Caki2 (cell line): Measurements from ENCODE around the gene EIF4EBP3. TPM values are rescaled to one million over a fixed set of nuclear protein-coding genes. Genes with fewer than 3 reads are reported as not detected.
A peak's percentile ranks its signal among the peaks of the same experiment; 100 is the strongest.

Experiments
- DNase-seq: peaks from one replicate; pipeline ENCODE4 v3.0.0-alpha.2; 2015; ENCODE audit warnings: low read depth
- in situ Hi-C: cut with HindIII; loops from 2 replicates; pipeline ENCODE4 v1.10.0; 2016; ENCODE audit warnings: low sequenced_read_pairs, low pct_unique_long_range_greater_than_20kb, mixed read lengths
- total RNA-seq: library from RNA; depleted of rRNA; stranded (reverse); fragments of >200 nt; shearing (Covaris generic); gene quantifications from 2 replicates; pipeline ENCODE4 v1.2.3, GENCODE V29; 2014; ENCODE audit warnings: low replicate concordance

EIF4EBP3 gene
- total RNA-seq, 1 experiment from 2014 or later, result not detected

- no peak for DNase-seq
- in situ Hi-C loops, result no loop called here
Measured at GRCh38 chr5:140553657-140554056, 6.2 kb downstream of the EIF4EBP3 start.

GRCh38 chr5:140554454-140554853 lies 7.0 kb downstream of the EIF4EBP3 start:
- DNase-seq, result no peak
- in situ Hi-C loops, result no loop called here

GRCh38 chr5:140555747-140556312 lies 8.4 kb downstream of the EIF4EBP3 start:
- in situ Hi-C loops, result no loop called here
- DNase-seq, result no peak

- no peak for DNase-seq
- in situ Hi-C loops, result no loop called here
Measured at GRCh38 chr5:140556438-140556837, 9.0 kb downstream of the EIF4EBP3 start.

- in situ Hi-C loops, result no loop called here
- DNase-seq, result peak; percentile 84
Measured at GRCh38 chr5:140557136-140557805, 9.8 kb downstream of the EIF4EBP3 start, which contains the start of gene SRA1. Gene SRA1 (minus strand): TSS chr5:140557473. CDS start chr5:140557452, 21 bp downstream.

GRCh38 chr5:140557965-140558364 lies 10.5 kb downstream of the EIF4EBP3 start:
- in situ Hi-C loops, result no loop called here
- DNase-seq, result no peak

- in situ Hi-C loops, result no loop called here
- no peak for DNase-seq
Measured at GRCh38 chr5:140558542-140558941, 11.1 kb downstream of the EIF4EBP3 start.

GRCh38 chr5:140560227-140560626 lies 12.8 kb downstream of the EIF4EBP3 start:
- DNase-seq, result no peak
- in situ Hi-C loops, result no loop called here

- in situ Hi-C loops, result no loop called here
- DNase-seq, result no peak
Measured at GRCh38 chr5:140561753-140562523, 14.5 kb downstream of the EIF4EBP3 start.

GRCh38 chr5:140563596-140563995 lies 16.1 kb downstream of the EIF4EBP3 start:
- DNase-seq, result no peak
- in situ Hi-C loops, result no loop called here

GRCh38 chr5:140564196-140565023 lies 16.9 kb downstream of the EIF4EBP3 start, which contains the start of the genes APBB3 and SLC35A4:
Gene APBB3 (minus strand): TSS chr5:140564598. CDS start chr5:140564245, 353 bp downstream.
Gene SLC35A4 (plus strand): TSS chr5:140564828. CDS start chr5:140567170, 2,342 bp downstream.
- in situ Hi-C loops, result no loop called here
- peak; percentile 98 for DNase-seq

GRCh38 chr5:140565024-140565779 lies 17.7 kb downstream of the EIF4EBP3 start:
- in situ Hi-C loops, result no loop called here
- DNase-seq, result peak; percentile 18

- in situ Hi-C loops, result no loop called here
- DNase-seq, result no peak
Measured at GRCh38 chr5:140565780-140566095, 18.3 kb downstream of the EIF4EBP3 start.

GRCh38 chr5:140566665-140567064 lies 19.2 kb downstream of the EIF4EBP3 start:
- DNase-seq, result no peak
- in situ Hi-C loops, result no loop called here

- in situ Hi-C loops, result no loop called here
- no peak for DNase-seq
Measured at GRCh38 chr5:140567136-140567818, 19.8 kb downstream of the EIF4EBP3 start.

- DNase-seq, result no peak
- in situ Hi-C loops, result no loop called here
Measured at GRCh38 chr5:140567871-140568270, 20.4 kb downstream of the EIF4EBP3 start.

GRCh38 chr5:140568443-140569063 lies 21.1 kb downstream of the EIF4EBP3 start:
- DNase-seq, result no peak
- in situ Hi-C loops, result no loop called here
